SK-N-SH treated with all-trans-retinoic acid at 6 μM for 48 hours (cell line): Measurements from ENCODE around the gene CDRT4.
"Not testable (repeated sequence)": the region's sequence is repeated elsewhere in the genome, so short reads cannot be mapped to it uniquely, and the experiment has no call there.

Experiments used
- ATAC-seq: fragments of 200-7000 bp; cut with Tn5 transposase; 3 replicates; pipeline ENCODE4 v1.9.1; 2020; ENCODE audit warnings: mild to moderate bottlenecking, moderate library complexity
- ARNTL ChIP-seq: fragments of 450-650 bp; formaldehyde crosslinking; IDR thresholded peaks from 2 replicates; pipeline ENCODE4 v1.5.0; 2020; ENCODE audit warnings: low read depth, mild to moderate bottlenecking, moderate library complexity, borderline replicate concordance
- BACH2 ChIP-seq: fragments of 250-450 bp; sonication (Bioruptor Pico); IDR thresholded peaks from 2 replicates; pipeline ENCODE4 v1.9.0; 2021; ENCODE audit warnings: mild to moderate bottlenecking, borderline replicate concordance
- CSDC2 ChIP-seq: fragments of 250-450 bp; sonication (Bioruptor Pico); IDR thresholded peaks from 2 replicates; pipeline ENCODE4 v1.5.0; 2020; ENCODE audit warnings: mild to moderate bottlenecking, moderate library complexity
- CSRNP3 ChIP-seq: fragments of 250-450 bp; sonication (Bioruptor Pico); IDR thresholded peaks from 2 replicates; pipeline ENCODE4 v1.5.1; 2021; ENCODE audit warnings: mild to moderate bottlenecking, moderate library complexity
- ESRRG ChIP-seq: fragments of 250-450 bp; sonication (Bioruptor Pico); IDR thresholded peaks from 2 replicates; pipeline ENCODE4 v1.6.1; 2021; ENCODE audit warnings: mild to moderate bottlenecking
- GLIS3 ChIP-seq: fragments of 250-450 bp; sonication (Bioruptor Pico); IDR thresholded peaks from 2 replicates; pipeline ENCODE4 v1.5.0; 2020; ENCODE audit warnings: mild to moderate bottlenecking, moderate library complexity
- ISL1 ChIP-seq: fragments of 250-450 bp; sonication (Bioruptor Pico); IDR thresholded peaks from 2 replicates; pipeline ENCODE4 v2.1.2; 2022; ENCODE audit warnings: mild to moderate bottlenecking, moderate library complexity
- OSR1 ChIP-seq: fragments of 250-450 bp; sonication (Bioruptor Pico); IDR thresholded peaks from 2 replicates; pipeline ENCODE4 v1.8.0; 2022; ENCODE audit warnings: moderate library complexity, mild to moderate bottlenecking, inconsistent platforms
- PPARA ChIP-seq: fragments of 250-450 bp; sonication (Bioruptor Pico); IDR thresholded peaks from 2 replicates; pipeline ENCODE4 v1.5.0; 2020; ENCODE audit warnings: mild to moderate bottlenecking, borderline replicate concordance
- RARB ChIP-seq: fragments of 250-450 bp; sonication (Bioruptor Pico); IDR thresholded peaks from 2 replicates; pipeline ENCODE4 v1.8.0; 2021; ENCODE audit warnings: mild to moderate bottlenecking, moderate library complexity
- SNAI2 ChIP-seq: fragments of 250-450 bp; sonication (Bioruptor Pico); IDR thresholded peaks from 2 replicates; pipeline ENCODE4 v1.5.0; 2020; ENCODE audit warnings: mild to moderate bottlenecking, moderate library complexity
- TOX ChIP-seq: fragments of 250-450 bp; sonication (Bioruptor Pico); IDR thresholded peaks from 2 replicates; pipeline ENCODE4 v1.8.0; 2021; ENCODE audit warnings: mild to moderate bottlenecking, moderate library complexity, borderline replicate concordance
- ZC3H10 ChIP-seq: fragments of 250-450 bp; sonication (Bioruptor Pico); IDR thresholded peaks from 2 replicates; pipeline ENCODE4 v1.5.1; 2021; ENCODE audit warnings: mild to moderate bottlenecking, moderate library complexity
- ZNF565 ChIP-seq: fragments of 450-650 bp; formaldehyde crosslinking; conservative IDR thresholded peaks from 2 replicates; pipeline ENCODE4 v1.5.0; 2020; ENCODE audit warnings: low read depth, mild to moderate bottlenecking, moderate library complexity
- TF ChIP-seq, protein P1 (sequence below): fragments of 250-450 bp; sonication (Bioruptor Pico); IDR thresholded peaks from 2 replicates; pipeline ENCODE4 v1.5.0; 2020; ENCODE audit warnings: mild to moderate bottlenecking, moderate library complexity

The CDRT4 gene

DNA sequence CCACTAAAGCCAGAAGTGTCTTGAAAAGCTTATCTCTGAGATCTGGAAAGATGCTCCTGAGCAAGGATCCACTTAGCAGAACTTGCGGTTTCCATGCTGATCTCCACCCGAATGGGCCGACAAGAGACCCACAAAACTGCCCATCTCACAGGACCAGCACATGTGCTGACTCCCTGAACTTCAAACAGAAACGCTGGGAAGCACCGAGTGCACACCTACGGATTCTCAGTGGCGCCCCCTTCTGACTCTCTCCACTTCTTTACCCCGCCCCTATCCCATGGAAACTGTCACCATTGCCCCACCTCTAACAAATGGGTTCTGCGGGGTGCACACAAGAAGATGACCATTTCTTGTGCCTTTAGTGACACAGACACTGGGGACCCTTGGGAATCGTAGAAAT, 21.4 kb downstream of the CDRT4 start:
- no peak for TF ChIP-seq BACH2 (CRISPR knock-in tag)
- no peak for TF ChIP-seq ZNF565 (CRISPR knock-in tag)
- TF ChIP-seq CSRNP3 (CRISPR knock-in tag), result no peak
- TF ChIP-seq OSR1 (CRISPR knock-in tag), result no peak
- TF ChIP-seq ISL1 (CRISPR knock-in tag), result no peak
- TF ChIP-seq, protein P1, sequence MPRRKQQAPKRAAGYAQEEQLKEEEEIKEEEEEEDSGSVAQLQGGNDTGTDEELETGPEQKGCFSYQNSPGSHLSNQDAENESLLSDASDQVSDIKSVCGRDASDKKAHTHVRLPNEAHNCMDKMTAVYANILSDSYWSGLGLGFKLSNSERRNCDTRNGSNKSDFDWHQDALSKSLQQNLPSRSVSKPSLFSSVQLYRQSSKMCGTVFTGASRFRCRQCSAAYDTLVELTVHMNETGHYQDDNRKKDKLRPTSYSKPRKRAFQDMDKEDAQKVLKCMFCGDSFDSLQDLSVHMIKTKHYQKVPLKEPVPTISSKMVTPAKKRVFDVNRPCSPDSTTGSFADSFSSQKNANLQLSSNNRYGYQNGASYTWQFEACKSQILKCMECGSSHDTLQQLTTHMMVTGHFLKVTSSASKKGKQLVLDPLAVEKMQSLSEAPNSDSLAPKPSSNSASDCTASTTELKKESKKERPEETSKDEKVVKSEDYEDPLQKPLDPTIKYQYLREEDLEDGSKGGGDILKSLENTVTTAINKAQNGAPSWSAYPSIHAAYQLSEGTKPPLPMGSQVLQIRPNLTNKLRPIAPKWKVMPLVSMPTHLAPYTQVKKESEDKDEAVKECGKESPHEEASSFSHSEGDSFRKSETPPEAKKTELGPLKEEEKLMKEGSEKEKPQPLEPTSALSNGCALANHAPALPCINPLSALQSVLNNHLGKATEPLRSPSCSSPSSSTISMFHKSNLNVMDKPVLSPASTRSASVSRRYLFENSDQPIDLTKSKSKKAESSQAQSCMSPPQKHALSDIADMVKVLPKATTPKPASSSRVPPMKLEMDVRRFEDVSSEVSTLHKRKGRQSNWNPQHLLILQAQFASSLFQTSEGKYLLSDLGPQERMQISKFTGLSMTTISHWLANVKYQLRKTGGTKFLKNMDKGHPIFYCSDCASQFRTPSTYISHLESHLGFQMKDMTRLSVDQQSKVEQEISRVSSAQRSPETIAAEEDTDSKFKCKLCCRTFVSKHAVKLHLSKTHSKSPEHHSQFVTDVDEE (CRISPR knock-in tag), result no peak
- TF ChIP-seq SNAI2 (CRISPR knock-in tag), result no peak
- TF ChIP-seq TOX (CRISPR knock-in tag), result no peak
- no peak for TF ChIP-seq ESRRG (CRISPR knock-in tag)
- no peak for TF ChIP-seq PPARA (CRISPR knock-in tag)
- no peak for TF ChIP-seq GLIS3 (CRISPR knock-in tag)
- TF ChIP-seq ZC3H10 (CRISPR knock-in tag), result no peak
- ATAC-seq, result 0 out of 3 replicates have a peak, but pooled peaks have one; percentile 16

GRCh38 chr17:15444805-15445204, 22.6 kb downstream of the CDRT4 start:
- peak; percentile 84 for ATAC-seq
- TF ChIP-seq CSDC2 (CRISPR knock-in tag), result no peak
- TF ChIP-seq ISL1 (CRISPR knock-in tag), result 0 out of 2 replicates have a peak, but pooled peaks have one; percentile 24

GRCh38 chr17:15442311-15443180, 24.9 kb downstream of the CDRT4 start:
- TF ChIP-seq RARB (no peak), GLIS3 (CRISPR knock-in tag) (no peak), ARNTL (CRISPR knock-in tag) (no peak), CSDC2 (CRISPR knock-in tag) (no peak), ESRRG (CRISPR knock-in tag) (no peak), ZC3H10 (CRISPR knock-in tag) (no peak)

GRCh38 chr17:15441315-15441714, 26.1 kb downstream of the CDRT4 start:
- TF ChIP-seq, protein P1 (CRISPR knock-in tag), result no peak

More at GRCh38 chr17:15442311-15443180, 24.9 kb downstream of the CDRT4 start:
- no peak for ATAC-seq

DNA sequence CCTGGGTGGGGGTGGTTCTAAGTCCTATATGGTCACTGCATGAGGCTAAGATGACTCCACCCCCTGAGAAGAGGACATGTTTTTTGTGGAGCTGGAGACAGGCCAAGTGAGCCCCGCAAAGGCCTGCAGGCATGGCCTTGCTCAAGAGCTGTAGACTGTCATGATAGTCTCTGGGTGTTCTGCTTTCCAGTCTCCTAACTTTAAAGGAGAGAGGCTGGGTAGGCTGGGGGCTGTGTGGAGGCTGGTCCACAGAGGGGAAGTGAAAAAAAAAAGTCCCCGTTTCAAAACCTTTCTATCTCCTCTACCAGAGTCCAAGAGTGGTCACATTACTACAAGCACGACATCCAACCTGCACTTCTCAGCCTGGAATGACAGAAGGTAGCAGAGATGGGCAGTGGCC, 27.1 kb downstream of the CDRT4 start:
- ATAC-seq, result no peak
- TF ChIP-seq GLIS3 (CRISPR knock-in tag), result no peak

More at GRCh38 chr17:15441315-15441714, 26.1 kb downstream of the CDRT4 start:
- ATAC-seq, result no peak

GRCh38 chr17:15439205-15439985, 28.0 kb downstream of the CDRT4 start:
- not testable (repeated sequence) for ATAC-seq
